DMS 273 (cell line): ENCODE results near the gene OR10R2.

ENCODE experiments used
- DNase-seq: peaks from one replicate; lab custom pipeline; 2025; ENCODE audit not compliant: unreplicated experiment; lab: John Stamatoyannopoulos, UW

OR10R2 gene

GRCh38 chr1:158527190-158527815, 55.3 kb downstream of the OR10R2 start:
- peak; percentile 26 for DNase-seq
